Measurements from ENCODE around the gene PLEKHG3. TPM values are rescaled to one million over a fixed set of nuclear protein-coding genes. Genes with fewer than 3 reads are reported as not detected.

The PLEKHG3 gene
- total and polyA plus RNA-seq, 2 of the 4 experiments (the other 2 are of a cell fraction), result 8.2 to 8.4 TPM

GRCh38 chr14:64746298-64747250 is 42.4 kb downstream of the PLEKHG3 start (continued):
- no peak for TF ChIP-seq CHD1 (IDR thresholded peaks at IDR 0.05; ENCODE audit: low read depth, low read length)
- TF ChIP-seq SMC3 (IDR thresholded peaks at IDR 0.05; ENCODE audit: low read depth, low read length), result no peak

- no peaks in the 10 kb centered on the region for H4K20me1 ChIP-seq (ENCODE audit: insufficient read depth, low read length)
- intact Hi-C loops (cut with micrococcal nuclease), result no loop called here
- no peak overlapping the region for H3K18ac ChIP-seq (ENCODE audit: low read depth, low read length)
- no peak overlapping the region for H2AFZ ChIP-seq (replicated peaks; ENCODE audit: low read length, poor library complexity)
- no peak overlapping the region for H3K56ac ChIP-seq (ENCODE audit: extremely low read depth, insufficient read depth, low read length)
- no peak overlapping the region for H4K91ac ChIP-seq (ENCODE audit: insufficient read depth, low read depth, low read length)
- H3K4me2 ChIP-seq (ENCODE audit: low read depth, low read length), result no peak overlapping the region
- H2BK120ac ChIP-seq (ENCODE audit: low read depth, low read length), result no peak overlapping the region
- dilution Hi-C loops (cut with HindIII; ENCODE audit: low sequenced_read_pairs, unreplicated experiment), result no loop called here
- H4K8ac ChIP-seq (ENCODE audit: low read depth in 2 of 2, low read length in 2 of 2), result no peak overlapping the region
- H2AK5ac ChIP-seq (ENCODE audit: low read depth, low read length), result no peak overlapping the region; the same call in 1 of the 2 replicates
- no peak overlapping the region for H3K4ac ChIP-seq (ENCODE audit: low read depth, low read length)
- H3K23ac ChIP-seq (ENCODE audit: low read depth, low read length), result no peak overlapping the region
- no peak overlapping the region for H3K9ac ChIP-seq (ENCODE audit: low read depth, low read length)
- no peak overlapping the region for H3K14ac ChIP-seq (replicated peaks; ENCODE audit: low read depth, low read length)
- TF ChIP-seq, protein P1, sequence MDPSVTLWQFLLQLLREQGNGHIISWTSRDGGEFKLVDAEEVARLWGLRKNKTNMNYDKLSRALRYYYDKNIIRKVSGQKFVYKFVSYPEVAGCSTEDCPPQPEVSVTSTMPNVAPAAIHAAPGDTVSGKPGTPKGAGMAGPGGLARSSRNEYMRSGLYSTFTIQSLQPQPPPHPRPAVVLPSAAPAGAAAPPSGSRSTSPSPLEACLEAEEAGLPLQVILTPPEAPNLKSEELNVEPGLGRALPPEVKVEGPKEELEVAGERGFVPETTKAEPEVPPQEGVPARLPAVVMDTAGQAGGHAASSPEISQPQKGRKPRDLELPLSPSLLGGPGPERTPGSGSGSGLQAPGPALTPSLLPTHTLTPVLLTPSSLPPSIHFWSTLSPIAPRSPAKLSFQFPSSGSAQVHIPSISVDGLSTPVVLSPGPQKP (IDR thresholded peaks at IDR 0.05; ENCODE audit: borderline replicate concordance, low read depth, low read length), result no peak
- TF ChIP-seq, protein P2, sequence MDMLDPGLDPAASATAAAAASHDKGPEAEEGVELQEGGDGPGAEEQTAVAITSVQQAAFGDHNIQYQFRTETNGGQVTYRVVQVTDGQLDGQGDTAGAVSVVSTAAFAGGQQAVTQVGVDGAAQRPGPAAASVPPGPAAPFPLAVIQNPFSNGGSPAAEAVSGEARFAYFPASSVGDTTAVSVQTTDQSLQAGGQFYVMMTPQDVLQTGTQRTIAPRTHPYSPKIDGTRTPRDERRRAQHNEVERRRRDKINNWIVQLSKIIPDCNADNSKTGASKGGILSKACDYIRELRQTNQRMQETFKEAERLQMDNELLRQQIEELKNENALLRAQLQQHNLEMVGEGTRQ (IDR thresholded peaks at IDR 0.05; ENCODE audit: low read depth, low read length), result no peak
- no peak for TF ChIP-seq CHD1 (IDR thresholded peaks at IDR 0.05; ENCODE audit: low read depth, low read length)
- no peak for TF ChIP-seq BHLHE40 (IDR thresholded peaks at IDR 0.05; ENCODE audit: low read depth, low read length)
- TF ChIP-seq POLR2A (IDR thresholded peaks at IDR 0.05; ENCODE audit: low read depth, low read length), result no peak
- TF ChIP-seq RCOR1 (IDR thresholded peaks at IDR 0.05; ENCODE audit: insufficient replicate concordance, low read length), result no peak
- TF ChIP-seq MAFK (IDR thresholded peaks at IDR 0.05; ENCODE audit: low read depth, low read length), result no peak
- no peak for TF ChIP-seq CTCF (conservative IDR thresholded peaks at IDR 0.05; ENCODE audit: low read depth, low read length)
- peaks cover 14% of the 10 kb centered on the region for H3K4me1 ChIP-seq (ENCODE audit: control insufficient read depth, insufficient read depth, low read length)
- H3K9me1 ChIP-seq (ENCODE audit: insufficient read depth, low read length), result peaks cover 4% of the 10 kb centered on the region; the same call in 1 of the 2 replicates
- H3K4me3 ChIP-seq (ENCODE audit: insufficient read depth, low read depth, low read length), result no peak overlapping the region
- ATAC-seq (ENCODE audit: low read depth) (no peak), DNase-seq (no peak)
- no peak overlapping the region for H2AK9ac ChIP-seq (replicated peaks; ENCODE audit: low read depth, low read length, poor library complexity)
- CTCF ChIA-PET, result interaction anchor here (0.6 kb wide), 1 partner anchor 185 kb away, joined by 4 read pairs; no protein-coding TSS in a partner anchor
- in situ Hi-C loops (cut with MboI; ENCODE audit: low sequenced_read_pairs), result no loop called here
- no peak overlapping the region for H4K5ac ChIP-seq (ENCODE audit: low read depth, low read length)
- H2BK15ac ChIP-seq (ENCODE audit: low read depth, low read length), result no peak overlapping the region
- H2BK5ac ChIP-seq (ENCODE audit: low read depth, low read length, poor library complexity, severe bottlenecking), result no peak overlapping the region
- no peaks in the 10 kb centered on the region for H3K79me1 ChIP-seq (ENCODE audit: low read depth in 1 of 2, low read length in 2 of 2)
- H3K27me3 ChIP-seq (ENCODE audit: control insufficient read depth, insufficient read depth, low read length), result no peaks in the 10 kb centered on the region
- H3K27ac ChIP-seq (ENCODE audit: insufficient read depth, low read length), result no peak overlapping the region
- H2BK20ac ChIP-seq (ENCODE audit: low read depth, low read length), result no peak overlapping the region
- WGBS, 2 experiments (ENCODE audit: extremely low coverage in 2 of 2, insufficient read length in 1 of 2), result no CpG with 5 or more reads among the region's 5 CpGs
- BruUV-seq (replicated peaks), result no TSS peak
- H3K9me3 ChIP-seq (ENCODE audit: control insufficient read depth, insufficient read depth, low read length), result peaks cover 2% of the 10 kb centered on the region; the same call in 1 of the 2 replicates
- peaks cover 13% of the 10 kb centered on the region; the same call in 1 of the 2 replicates for H3K36me3 ChIP-seq (ENCODE audit: control insufficient read depth, insufficient read depth, low read length)
- POLR2A ChIA-PET (ENCODE audit: unreplicated experiment), result no interaction called here
Observed at GRCh38 chr14:64747327-64747726, 43.1 kb downstream of the PLEKHG3 start.
